NCI-H2196 treated with DMSO at 0.1 percent for 48 hours (cell line): ENCODE results near the gene TMEM108.

Experiments
- DNase-seq: peaks from one replicate; lab custom pipeline; 2025; ENCODE audit not compliant: unreplicated experiment; lab: John Stamatoyannopoulos, UW

Gene TMEM108

GRCh38 chr3:133209871-133210550, 171.8 kb downstream of the TMEM108 start:
- no peak for DNase-seq

- no peak for DNase-seq
Observed at GRCh38 chr3:133210656-133211055, 172.5 kb downstream of the TMEM108 start.

DNA sequence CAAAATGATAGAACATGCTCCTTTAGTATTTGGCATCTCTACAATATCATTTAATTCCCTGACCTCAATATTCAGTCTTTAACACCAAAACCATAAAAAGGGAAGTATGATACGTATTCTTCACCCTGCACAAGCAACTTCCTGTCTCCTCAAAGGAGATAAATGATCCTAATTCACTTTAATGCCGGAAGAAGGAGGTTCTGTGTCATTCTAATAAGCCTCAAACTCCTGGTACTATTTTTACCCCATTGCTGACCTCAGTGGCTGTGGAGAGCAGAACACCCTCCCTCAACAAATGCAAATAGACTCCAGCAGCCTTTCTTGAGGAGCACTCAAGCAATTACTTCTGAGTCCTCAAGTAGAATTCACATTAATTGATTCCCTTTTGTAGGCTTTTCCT, 173.3 kb downstream of the TMEM108 start:
- no peak for DNase-seq

GRCh38 chr3:133211856-133212255, 173.7 kb downstream of the TMEM108 start:
- DNase-seq: no peak

GRCh38 chr3:133213937-133214336, 175.7 kb downstream of the TMEM108 start:
- DNase-seq: no peak

DNA sequence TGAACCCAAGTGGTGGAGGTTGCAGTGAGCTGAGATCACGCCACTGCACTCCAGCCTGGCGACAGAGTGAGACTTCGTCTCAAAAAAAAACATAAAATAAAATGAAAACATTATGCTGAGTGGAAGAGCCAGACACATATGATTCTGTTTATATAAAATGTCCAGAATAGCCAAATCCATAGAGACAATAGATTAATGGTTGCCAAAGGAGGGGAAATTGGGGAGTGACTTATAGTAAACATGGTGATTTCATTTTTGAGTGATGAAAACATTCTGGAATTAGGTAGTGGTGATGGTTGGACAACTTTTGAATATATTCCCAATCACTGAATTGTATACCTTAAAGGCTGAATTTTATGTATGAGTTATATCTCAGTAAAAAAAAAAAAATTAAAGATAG, 189.6 kb downstream of the TMEM108 start:
- no peak for DNase-seq

GRCh38 chr3:133230195-133230594, 192.0 kb downstream of the TMEM108 start:
- DNase-seq: no peak

GRCh38 chr3:133236901-133237300, 198.7 kb downstream of the TMEM108 start:
- DNase-seq: no peak

DNA sequence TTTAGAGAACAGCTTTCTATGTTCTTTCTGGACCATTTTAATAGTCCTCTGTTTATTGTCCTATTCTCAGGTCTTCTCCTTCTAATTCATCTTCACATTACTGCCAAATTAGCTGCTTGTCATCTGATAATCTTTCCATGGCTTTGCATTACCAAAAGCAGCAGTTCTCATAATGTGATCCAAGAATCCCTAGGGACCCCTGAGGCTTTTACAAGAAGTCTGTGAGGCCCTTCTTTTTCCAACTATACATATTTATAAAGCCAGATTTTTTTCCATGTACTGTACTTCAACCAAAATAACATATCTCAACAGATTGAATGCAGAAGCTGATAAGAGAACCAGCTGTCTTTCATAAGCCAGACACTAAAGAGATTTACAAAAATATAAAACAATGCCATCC, 199.2 kb downstream of the TMEM108 start:
- no peak for DNase-seq

DNA sequence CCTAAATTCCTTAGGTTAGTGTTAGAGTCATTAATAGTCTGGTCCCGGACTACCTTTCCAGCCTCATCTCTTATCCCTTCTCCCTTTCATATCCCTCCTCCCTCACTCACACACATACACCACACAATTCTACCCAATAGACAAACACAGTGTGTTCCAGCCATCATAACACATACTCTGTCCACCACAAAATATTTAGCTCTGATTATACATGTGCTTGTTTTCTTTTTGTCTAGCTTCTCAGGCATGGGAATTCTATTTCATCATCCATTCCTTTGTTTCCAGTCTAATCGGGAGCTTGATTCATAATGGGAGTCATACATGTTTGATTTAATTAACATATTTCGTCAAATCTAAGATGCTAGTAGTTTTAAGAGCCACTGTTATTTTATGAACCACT, 199.8 kb downstream of the TMEM108 start:
- no peak for DNase-seq

DNA sequence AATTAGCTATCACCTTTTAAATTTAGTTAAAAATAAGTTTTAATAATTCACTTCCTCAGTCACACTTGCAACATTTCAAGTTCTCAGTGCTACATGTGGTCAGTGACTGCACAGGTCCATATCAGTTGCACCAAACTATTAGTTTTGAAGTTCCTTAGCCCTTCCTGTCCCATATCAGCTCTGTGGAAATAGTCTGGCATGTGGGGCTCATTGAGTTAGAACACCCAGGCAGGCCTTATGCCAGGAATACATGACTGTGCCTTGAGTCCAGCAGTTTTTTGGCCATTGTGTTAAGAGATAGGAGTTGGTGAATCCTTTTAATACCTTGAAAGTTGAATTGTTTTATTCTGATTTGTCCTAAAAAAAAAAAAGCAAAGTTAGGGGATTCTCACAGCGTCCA, 207.9 kb downstream of the TMEM108 start:
- DNase-seq: no peak

GRCh38 chr3:133246773-133247172, 208.6 kb downstream of the TMEM108 start:
- DNase-seq: no peak

GRCh38 chr3:133248389-133248788, 210.2 kb downstream of the TMEM108 start:
- no peak for DNase-seq

GRCh38 chr3:133249490-133249889, 211.3 kb downstream of the TMEM108 start:
- no peak for DNase-seq

GRCh38 chr3:133254151-133254550, 216.0 kb downstream of the TMEM108 start:
- DNase-seq: no peak

GRCh38 chr3:133254716-133255115, 216.5 kb downstream of the TMEM108 start:
- no peak for DNase-seq

GRCh38 chr3:133256787-133257483, 218.7 kb downstream of the TMEM108 start:
- no peak for DNase-seq

- no peak for DNase-seq
Observed at GRCh38 chr3:133258358-133258757, 220.2 kb downstream of the TMEM108 start.

GRCh38 chr3:133259767-133260166, 221.6 kb downstream of the TMEM108 start:
- no peak for DNase-seq

DNA sequence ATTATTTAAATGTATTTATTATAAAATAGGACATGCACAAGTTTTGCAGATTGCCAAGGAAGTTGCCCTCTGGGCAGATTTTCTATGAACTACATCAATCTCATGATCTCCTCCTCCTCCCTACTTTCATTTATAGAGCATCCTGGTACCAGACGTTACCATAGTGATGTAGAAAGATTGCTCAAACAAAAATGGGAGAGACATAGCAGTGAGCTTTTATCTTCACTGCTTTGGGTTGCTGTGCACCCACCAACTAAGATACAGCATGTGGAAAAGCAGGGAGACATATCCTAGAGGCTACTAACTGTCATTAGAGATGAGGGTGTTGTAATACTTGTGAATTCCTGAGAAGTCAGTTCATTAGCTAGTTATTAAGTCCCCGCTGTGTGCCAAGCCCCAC, 224.1 kb downstream of the TMEM108 start:
- no peak for DNase-seq

DNA sequence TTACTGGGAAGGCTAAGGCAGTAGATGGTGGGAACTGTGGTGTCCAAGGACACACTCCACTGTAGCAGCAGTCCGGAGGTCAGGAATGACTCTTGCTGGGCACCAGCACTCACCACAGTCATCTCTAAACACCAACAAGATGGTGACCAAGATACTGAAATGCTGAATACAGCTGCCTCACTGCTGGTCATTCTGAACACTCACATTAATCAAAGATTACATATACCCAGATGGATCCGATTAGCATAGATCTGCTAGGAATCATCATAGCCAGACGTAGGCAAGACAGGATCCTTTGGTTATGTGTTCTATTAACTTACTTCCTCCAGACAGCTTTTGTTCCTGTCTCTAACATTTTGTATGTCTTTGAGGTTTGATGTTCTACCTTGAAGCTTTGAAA, 226.7 kb downstream of the TMEM108 start:
- DNase-seq: no peak

GRCh38 chr3:133268726-133269134, 230.5 kb downstream of the TMEM108 start:
- DNase-seq: no peak

GRCh38 chr3:133269393-133269792, 231.2 kb downstream of the TMEM108 start:
- DNase-seq: no peak
